ENCODE measurements around the gene ICAM1.

The ICAM1 gene

DNA sequence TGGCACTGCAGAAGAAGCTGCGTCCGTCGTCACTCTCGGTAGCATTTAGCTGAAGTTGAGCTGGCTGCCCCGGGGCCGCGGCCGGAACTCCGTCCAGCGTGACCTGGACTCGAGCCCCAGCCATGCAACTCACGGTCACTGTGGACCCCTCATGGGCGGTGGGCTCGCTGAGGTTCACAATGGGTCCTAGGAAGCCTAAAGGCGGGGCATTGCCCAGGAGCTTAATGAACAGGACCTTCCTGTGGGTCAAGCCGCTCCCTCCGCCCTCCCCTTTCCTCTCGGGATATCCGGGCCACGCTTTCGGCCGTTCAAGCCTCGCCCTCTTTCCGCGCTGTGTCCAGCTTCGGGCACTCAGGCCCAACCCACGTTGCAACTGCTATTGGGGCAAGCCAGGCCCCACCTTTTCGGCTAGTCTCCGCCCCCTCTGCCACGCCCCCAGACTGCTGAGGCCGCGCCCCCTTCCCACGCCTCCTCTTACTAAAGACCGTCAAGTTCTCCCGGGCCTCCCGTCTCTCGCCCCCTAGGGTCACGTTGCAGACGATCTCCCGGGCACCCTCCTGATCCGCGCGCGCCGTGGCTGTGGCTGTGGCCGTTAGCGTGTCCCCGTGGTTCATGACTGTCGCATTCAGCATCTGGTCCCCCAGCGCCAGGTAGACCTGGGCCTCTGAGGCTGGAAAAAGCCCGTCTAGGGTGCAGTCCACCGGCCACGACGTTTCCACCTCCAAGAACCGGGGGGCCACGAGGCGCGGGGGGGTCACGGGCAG, 63.9 kb downstream of the ICAM1 start:
- TF ChIP-seq, protein P1, sequence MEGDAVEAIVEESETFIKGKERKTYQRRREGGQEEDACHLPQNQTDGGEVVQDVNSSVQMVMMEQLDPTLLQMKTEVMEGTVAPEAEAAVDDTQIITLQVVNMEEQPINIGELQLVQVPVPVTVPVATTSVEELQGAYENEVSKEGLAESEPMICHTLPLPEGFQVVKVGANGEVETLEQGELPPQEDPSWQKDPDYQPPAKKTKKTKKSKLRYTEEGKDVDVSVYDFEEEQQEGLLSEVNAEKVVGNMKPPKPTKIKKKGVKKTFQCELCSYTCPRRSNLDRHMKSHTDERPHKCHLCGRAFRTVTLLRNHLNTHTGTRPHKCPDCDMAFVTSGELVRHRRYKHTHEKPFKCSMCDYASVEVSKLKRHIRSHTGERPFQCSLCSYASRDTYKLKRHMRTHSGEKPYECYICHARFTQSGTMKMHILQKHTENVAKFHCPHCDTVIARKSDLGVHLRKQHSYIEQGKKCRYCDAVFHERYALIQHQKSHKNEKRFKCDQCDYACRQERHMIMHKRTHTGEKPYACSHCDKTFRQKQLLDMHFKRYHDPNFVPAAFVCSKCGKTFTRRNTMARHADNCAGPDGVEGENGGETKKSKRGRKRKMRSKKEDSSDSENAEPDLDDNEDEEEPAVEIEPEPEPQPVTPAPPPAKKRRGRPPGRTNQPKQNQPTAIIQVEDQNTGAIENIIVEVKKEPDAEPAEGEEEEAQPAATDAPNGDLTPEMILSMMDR (IDR thresholded peaks at IDR 0.05; ENCODE audit: low read depth, low read length, missing control alignments): no peak
- DNase-seq (ENCODE audit: extremely low read depth, low read depth): peak; percentile 81
- peak overlapping the region; percentile 87 for H3K4me3 ChIP-seq (replicated peaks; ENCODE audit: low read depth, low read length)

DNA sequence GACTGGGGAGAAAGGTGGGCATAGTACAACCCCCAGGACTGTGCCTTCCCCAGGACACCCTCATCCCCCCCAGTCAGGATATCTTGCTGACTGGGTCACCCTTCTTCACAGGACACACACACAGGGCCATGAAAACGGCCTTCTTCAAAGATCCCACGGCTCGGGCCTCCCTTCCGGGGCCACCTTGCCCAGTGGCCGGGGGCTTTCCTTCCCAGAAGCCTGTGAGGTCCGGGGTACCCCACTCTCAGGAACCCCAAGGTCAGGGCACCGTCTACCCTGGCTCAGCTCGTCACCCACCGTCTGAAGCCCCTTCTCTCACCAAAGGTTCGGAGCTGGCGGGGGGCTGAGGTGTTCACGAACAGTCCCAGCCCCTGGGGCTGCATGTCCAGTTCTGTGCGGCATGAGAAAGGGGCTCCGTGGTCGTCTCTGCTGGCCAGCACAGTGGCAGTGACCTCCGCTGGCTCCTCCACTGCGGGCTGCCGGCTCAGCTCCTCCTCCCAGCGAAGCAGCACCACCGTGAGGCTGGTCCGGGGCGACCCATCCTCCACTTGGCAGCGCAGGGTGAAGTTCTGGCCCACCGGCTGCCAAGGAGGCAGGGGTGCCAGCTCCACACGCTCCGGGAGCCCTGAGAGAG, 64.5 kb downstream of the ICAM1 start:
- no peak overlapping the region for H3K4me3 ChIP-seq (replicated peaks; ENCODE audit: low read depth, low read length)
- DNase-seq (ENCODE audit: extremely low read depth, low read depth): no peak
- TF ChIP-seq, protein P1 (IDR thresholded peaks at IDR 0.05; ENCODE audit: low read depth, low read length, missing control alignments): no peak

Data from HFF-Myc (cell line).